ENCODE results near the gene ST3GAL2. TPM values are rescaled to one million over a fixed set of nuclear protein-coding genes. Genes with fewer than 3 reads are reported as not detected.
A peak's percentile ranks its signal among the peaks of the same experiment; 100 is the strongest.

ST3GAL2 gene
- total RNA-seq, 1 experiment from 2014 or later, result 9.7 TPM

DNA sequence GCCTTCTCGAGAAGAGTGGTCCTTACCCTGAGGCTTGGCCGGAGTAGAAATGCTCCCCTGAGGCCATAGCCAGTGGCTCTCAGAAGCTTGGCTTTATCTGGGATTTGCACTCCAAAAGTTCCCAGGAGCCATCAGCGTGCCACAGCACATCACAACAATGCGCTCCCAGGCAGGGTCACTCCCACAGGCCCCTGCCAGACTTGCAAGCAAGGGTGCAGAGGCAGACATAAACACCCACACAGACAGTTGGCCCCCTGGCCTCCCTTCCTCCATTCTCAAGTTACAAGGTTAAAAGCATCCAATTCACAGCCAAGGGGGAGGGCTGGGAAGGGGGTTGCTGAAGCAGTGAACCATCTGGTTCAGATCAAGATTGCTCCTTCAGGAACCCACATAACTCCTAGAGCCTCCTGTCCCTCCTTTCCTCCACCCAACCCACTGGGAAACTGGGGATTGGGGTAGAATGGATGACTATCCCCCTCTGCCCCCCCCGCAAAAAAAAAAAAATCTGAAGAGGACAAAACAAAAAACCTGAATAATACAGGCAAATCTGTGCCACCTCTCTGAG is 1.8 kb downstream of the ST3GAL2 start:
- CTCF ChIA-PET, result interaction anchor here (1.8 kb wide), 1 partner anchor 18 kb away, joined by 4 read pairs; no protein-coding TSS in a partner anchor
- peaks cover 22% of the 10 kb centered on the region for H3K4me1 Mint-ChIP-seq (ENCODE audit: low read depth, unreplicated experiment)
- intact Hi-C loops (cut with micrococcal nuclease; ENCODE audit: unreplicated experiment), result no loop called here
- H3K4me3 Mint-ChIP-seq (ENCODE audit: low read depth, unreplicated experiment), result peak overlapping the region; percentile 72
- peaks cover 22% of the 10 kb centered on the region for H3K36me3 Mint-ChIP-seq (ENCODE audit: insufficient read depth, unreplicated experiment)
- no peaks in the 10 kb centered on the region for H3K27me3 Mint-ChIP-seq (ENCODE audit: unreplicated experiment)
- H3K27ac Mint-ChIP-seq (ENCODE audit: unreplicated experiment), result no peak overlapping the region
- no peaks in the 10 kb centered on the region for H3K9me3 Mint-ChIP-seq (ENCODE audit: low read depth, unreplicated experiment)
- BruUV-seq (replicated peaks), result no TSS peak
- TF ChIP-seq, protein P1, sequence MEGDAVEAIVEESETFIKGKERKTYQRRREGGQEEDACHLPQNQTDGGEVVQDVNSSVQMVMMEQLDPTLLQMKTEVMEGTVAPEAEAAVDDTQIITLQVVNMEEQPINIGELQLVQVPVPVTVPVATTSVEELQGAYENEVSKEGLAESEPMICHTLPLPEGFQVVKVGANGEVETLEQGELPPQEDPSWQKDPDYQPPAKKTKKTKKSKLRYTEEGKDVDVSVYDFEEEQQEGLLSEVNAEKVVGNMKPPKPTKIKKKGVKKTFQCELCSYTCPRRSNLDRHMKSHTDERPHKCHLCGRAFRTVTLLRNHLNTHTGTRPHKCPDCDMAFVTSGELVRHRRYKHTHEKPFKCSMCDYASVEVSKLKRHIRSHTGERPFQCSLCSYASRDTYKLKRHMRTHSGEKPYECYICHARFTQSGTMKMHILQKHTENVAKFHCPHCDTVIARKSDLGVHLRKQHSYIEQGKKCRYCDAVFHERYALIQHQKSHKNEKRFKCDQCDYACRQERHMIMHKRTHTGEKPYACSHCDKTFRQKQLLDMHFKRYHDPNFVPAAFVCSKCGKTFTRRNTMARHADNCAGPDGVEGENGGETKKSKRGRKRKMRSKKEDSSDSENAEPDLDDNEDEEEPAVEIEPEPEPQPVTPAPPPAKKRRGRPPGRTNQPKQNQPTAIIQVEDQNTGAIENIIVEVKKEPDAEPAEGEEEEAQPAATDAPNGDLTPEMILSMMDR (IDR thresholded peaks at IDR 0.05; ENCODE audit: unreplicated experiment), result no peak
- no peak for DNase-seq

DNA sequence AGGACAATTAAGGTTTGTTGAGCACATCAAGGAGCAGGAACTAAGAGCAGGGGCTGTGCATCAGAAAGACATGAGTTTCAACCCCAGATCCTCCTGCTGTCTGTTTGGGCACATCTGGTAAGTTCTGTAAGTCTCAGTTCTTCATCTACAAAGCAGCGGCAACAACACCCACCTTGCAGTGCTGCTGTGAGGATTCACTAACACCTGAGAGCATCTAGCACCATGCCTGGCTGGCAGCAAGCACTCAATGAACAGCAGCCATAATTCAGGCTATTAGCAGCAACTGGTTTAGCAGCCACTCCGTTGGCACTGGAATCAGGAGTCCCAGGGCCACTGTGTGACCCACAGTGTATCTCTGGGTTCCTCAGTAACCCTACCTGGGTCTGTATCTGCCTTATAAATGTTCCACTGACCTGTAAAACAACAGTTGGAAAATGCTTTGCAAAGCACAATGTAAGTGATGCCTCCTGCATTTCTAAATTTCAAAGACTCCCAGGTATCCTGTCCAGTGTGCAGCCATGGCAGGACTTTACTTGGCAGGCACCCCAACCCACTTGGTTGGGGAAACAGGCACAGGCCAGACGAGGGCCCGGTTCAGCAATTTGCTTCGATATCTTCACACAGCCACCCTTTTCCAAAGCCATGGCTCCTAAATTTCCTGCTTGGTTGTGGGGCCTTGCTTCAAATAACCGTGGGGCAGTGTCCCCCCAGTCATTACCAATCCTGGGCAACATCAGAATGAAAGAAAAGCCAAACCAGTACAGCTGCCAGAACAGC is 4.2 kb downstream of the ST3GAL2 start:
- H3K27me3 Mint-ChIP-seq (ENCODE audit: unreplicated experiment), result no peaks in the 10 kb centered on the region
- DNase-seq, result no peak
- BruUV-seq (replicated peaks), result no TSS peak
- no peaks in the 10 kb centered on the region for H3K9me3 Mint-ChIP-seq (ENCODE audit: low read depth, unreplicated experiment)
- CTCF ChIA-PET, result no interaction called here
- H3K36me3 Mint-ChIP-seq (ENCODE audit: insufficient read depth, unreplicated experiment), result peaks cover 20% of the 10 kb centered on the region
- H3K4me1 Mint-ChIP-seq (ENCODE audit: low read depth, unreplicated experiment), result peaks cover 33% of the 10 kb centered on the region
- no peak overlapping the region for H3K27ac Mint-ChIP-seq (ENCODE audit: unreplicated experiment)
- no peak overlapping the region for H3K4me3 Mint-ChIP-seq (ENCODE audit: low read depth, unreplicated experiment)
- TF ChIP-seq, protein P1 (IDR thresholded peaks at IDR 0.05; ENCODE audit: unreplicated experiment), result no peak
- intact Hi-C loops (cut with micrococcal nuclease; ENCODE audit: unreplicated experiment), result no loop called here

DNA sequence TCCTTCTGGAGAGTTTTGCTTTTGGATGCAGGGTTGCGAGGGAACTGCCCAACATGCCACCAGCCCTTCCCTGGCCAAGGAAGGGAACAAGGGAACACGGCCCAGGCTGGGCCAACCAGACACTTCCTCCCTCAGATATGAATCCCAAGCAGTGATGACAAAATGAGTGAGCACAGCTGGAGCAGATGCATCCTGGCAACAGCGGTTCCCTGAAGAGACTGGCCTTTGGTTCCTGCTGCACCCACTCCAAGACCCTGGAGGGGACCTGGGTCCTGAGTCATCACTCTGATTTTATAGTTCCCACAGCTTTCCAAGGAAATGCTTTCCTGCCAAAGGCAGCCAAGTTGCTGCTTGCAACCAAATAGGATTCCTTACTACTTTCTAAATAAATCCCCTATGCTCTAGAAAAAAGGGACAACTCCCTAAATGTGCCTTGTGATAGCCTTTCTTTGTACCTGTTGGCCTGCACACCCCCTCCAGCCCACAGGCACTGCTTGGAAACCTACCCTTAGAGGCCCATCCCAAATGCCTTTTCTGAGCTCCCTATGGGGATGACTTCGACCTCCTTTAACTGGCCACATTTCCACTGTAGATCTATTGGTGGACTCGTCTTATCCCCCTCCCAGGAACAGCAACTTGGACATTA is 5.3 kb downstream of the ST3GAL2 start:
- Mint-ChIP-seq H3K4me1 (ENCODE audit: low read depth, unreplicated experiment) (peaks cover 39% of the 10 kb centered on the region), H3K27me3 (ENCODE audit: unreplicated experiment) (no peaks in the 10 kb centered on the region), H3K36me3 (ENCODE audit: insufficient read depth, unreplicated experiment) (peaks cover 12% of the 10 kb centered on the region), H3K9me3 (ENCODE audit: low read depth, unreplicated experiment) (no peaks in the 10 kb centered on the region), H3K4me3 (ENCODE audit: low read depth, unreplicated experiment) (no peak overlapping the region), H3K27ac (ENCODE audit: unreplicated experiment) (no peak overlapping the region)
- BruUV-seq (replicated peaks), result no TSS peak
- DNase-seq, result no peak
- TF ChIP-seq, protein P1 (IDR thresholded peaks at IDR 0.05; ENCODE audit: unreplicated experiment), result no peak
- CTCF ChIA-PET, result no interaction called here
- intact Hi-C loops (cut with micrococcal nuclease; ENCODE audit: unreplicated experiment), result no loop called here

DNA sequence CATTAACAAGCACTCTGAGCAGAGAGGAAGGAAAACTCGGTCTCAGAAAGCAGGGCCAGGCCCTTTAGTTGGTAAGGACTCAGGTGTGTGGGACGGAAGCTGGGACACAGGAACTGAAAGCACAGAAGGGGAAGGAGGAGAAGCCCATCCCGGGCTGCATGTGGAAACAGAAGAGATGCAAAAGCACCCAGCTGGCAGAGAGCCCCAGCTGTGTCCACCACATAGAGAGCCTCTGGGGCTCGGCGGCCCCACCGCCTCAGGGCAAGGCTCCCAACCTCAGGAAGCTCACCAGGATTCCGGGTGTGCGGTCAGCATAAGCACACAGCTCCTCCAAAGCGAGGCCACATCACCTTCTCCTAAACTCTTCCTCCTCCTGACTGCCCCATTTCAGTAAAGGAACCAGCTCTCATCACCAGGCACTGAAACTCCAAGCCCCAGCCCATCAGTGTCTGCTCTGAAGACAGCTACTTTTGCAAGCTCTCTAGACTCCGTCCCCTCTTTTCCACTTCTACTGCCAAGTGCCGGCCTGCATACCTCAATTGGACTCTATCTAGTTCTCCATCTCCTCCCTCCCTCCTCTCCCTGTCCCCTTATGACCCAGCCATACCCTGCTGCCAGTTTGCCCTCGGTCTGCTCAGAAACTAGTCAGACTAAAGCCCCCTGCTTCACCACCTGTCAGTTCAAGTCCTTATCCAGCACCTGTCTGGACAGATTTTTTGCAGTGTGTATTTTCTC is 6.0 kb downstream of the ST3GAL2 start:
- no TSS peak for BruUV-seq (replicated peaks)
- TF ChIP-seq, protein P1 (IDR thresholded peaks at IDR 0.05; ENCODE audit: unreplicated experiment), result no peak
- intact Hi-C loops (cut with micrococcal nuclease; ENCODE audit: unreplicated experiment), result no loop called here
- no peak for DNase-seq
- Mint-ChIP-seq H3K4me1 (ENCODE audit: low read depth, unreplicated experiment) (peaks cover 39% of the 10 kb centered on the region), H3K27ac (ENCODE audit: unreplicated experiment) (no peak overlapping the region), H3K27me3 (ENCODE audit: unreplicated experiment) (no peaks in the 10 kb centered on the region), H3K4me3 (ENCODE audit: low read depth, unreplicated experiment) (no peak overlapping the region), H3K36me3 (ENCODE audit: insufficient read depth, unreplicated experiment) (peaks cover 8% of the 10 kb centered on the region), H3K9me3 (ENCODE audit: low read depth, unreplicated experiment) (no peaks in the 10 kb centered on the region)
- CTCF ChIA-PET, result no interaction called here
